ENCODE measurements around the gene KIF3A. TPM values are rescaled to one million over a fixed set of nuclear protein-coding genes. Genes with fewer than 3 reads are reported as not detected.

The KIF3A gene
- total RNA-seq, 1 donor: 12.7 TPM

DNA sequence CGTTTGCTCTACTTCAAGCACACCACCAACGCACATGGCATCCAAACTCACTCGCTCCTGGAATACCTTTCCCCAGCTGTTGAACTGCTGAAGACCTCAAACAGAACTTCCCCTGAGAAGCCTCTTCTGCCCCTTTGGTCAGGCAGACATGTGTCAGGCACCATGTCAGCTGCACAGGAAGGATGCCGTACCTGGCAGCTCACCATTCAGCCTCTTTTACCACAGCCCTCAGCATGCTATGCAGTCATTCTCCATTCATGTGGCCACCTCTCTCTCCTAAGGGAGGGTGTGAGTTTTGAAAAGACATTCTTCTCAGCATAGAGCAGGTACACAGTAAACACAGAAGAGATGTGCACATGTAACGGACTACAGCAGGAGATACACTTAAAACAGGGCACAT, 49.4 kb downstream of the KIF3A start:
- TF ChIP-seq, protein P1, sequence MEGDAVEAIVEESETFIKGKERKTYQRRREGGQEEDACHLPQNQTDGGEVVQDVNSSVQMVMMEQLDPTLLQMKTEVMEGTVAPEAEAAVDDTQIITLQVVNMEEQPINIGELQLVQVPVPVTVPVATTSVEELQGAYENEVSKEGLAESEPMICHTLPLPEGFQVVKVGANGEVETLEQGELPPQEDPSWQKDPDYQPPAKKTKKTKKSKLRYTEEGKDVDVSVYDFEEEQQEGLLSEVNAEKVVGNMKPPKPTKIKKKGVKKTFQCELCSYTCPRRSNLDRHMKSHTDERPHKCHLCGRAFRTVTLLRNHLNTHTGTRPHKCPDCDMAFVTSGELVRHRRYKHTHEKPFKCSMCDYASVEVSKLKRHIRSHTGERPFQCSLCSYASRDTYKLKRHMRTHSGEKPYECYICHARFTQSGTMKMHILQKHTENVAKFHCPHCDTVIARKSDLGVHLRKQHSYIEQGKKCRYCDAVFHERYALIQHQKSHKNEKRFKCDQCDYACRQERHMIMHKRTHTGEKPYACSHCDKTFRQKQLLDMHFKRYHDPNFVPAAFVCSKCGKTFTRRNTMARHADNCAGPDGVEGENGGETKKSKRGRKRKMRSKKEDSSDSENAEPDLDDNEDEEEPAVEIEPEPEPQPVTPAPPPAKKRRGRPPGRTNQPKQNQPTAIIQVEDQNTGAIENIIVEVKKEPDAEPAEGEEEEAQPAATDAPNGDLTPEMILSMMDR (IDR thresholded peaks at IDR 0.05; ENCODE audit: insufficient read depth, low read length): no peak
- DNase-seq (ENCODE audit: low read depth): no peak
- no peak overlapping the region for H3K4me3 ChIP-seq (ENCODE audit: low read depth, low read length)

- DNase-seq (ENCODE audit: low read depth): no peak
- TF ChIP-seq, protein P1 (IDR thresholded peaks at IDR 0.05; ENCODE audit: insufficient read depth, low read length): no peak
- H3K4me3 ChIP-seq (ENCODE audit: low read depth, low read length): no peak overlapping the region
Observed at GRCh38 chr5:132686193-132686592, 51.2 kb downstream of the KIF3A start.

- H3K4me3 ChIP-seq (ENCODE audit: low read depth, low read length): no peak overlapping the region
- DNase-seq (ENCODE audit: low read depth): no peak
- TF ChIP-seq, protein P1 (IDR thresholded peaks at IDR 0.05; ENCODE audit: insufficient read depth, low read length): no peak
Observed at GRCh38 chr5:132684922-132685720, 52.2 kb downstream of the KIF3A start.

DNA sequence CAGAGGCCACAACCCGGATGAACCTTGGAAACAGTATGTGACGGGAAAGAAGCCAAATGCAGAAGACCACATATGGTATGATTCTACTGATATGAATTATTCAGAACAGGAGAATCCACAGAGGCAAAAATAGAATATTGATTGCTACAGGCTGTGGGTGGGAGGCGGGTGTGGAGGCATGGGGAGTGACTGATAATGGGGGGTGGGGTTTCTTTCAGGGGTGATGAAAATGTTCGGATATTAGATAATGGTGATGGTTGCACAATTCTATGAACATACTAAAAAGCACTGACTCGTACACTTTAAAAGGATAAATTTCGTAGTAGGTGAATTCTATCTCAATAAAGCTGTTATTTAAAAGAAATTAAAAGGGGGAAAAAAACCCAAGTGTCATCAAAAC, 52.9 kb downstream of the KIF3A start:
- TF ChIP-seq, protein P1 (IDR thresholded peaks at IDR 0.05; ENCODE audit: insufficient read depth, low read length): no peak
- no peak for DNase-seq (ENCODE audit: low read depth)
- no peak overlapping the region for H3K4me3 ChIP-seq (ENCODE audit: low read depth, low read length)

- no peak overlapping the region for H3K4me3 ChIP-seq (ENCODE audit: low read depth, low read length)
- no peak for DNase-seq (ENCODE audit: low read depth)
- TF ChIP-seq, protein P1 (IDR thresholded peaks at IDR 0.05; ENCODE audit: insufficient read depth, low read length): no peak
Observed at GRCh38 chr5:132681983-132682382, 55.4 kb downstream of the KIF3A start.

DNA sequence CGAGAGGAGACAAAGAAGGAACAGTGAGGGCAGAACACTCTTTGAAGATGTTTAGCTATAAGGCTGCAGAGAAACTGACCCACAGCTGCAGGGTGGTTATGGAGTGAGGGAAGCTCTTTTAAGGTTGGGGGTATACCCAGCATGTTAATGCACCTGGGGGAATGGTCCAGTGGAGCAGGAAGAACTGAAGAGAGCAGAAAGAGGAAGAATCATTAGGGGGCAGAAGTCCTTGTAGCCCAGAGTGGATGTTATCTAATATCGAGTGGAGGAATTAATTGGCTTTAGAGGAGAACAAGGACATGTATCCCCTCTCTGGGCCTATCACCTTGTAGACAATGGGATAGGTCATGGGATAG, 55.9 kb downstream of the KIF3A start:
- DNase-seq (ENCODE audit: low read depth): no peak
- TF ChIP-seq, protein P1 (IDR thresholded peaks at IDR 0.05; ENCODE audit: insufficient read depth, low read length): no peak
- no peak overlapping the region for H3K4me3 ChIP-seq (ENCODE audit: low read depth, low read length)

All from fibroblast of the aortic adventitia (primary cell).